Adrenal gland (tissue), 5 donors: ENCODE measurements around the gene ZNF83.

Source experiments
- CTCF ChIP-seq, 6 experiments: fragments of 450-650 bp in 4 of 6; fragments of 200-600 bp in 2 of 6; sonication (generic) in 1 of 6; IDR thresholded peaks; 1 replicate in 5 of 6; 2 replicates in 1 of 6; pipeline versions ENCODE4 v1.5.1 to v1.8.0; 2016 to 2021; ENCODE audit warnings: antibody characterized with exemption in 6 of 6, mild to moderate bottlenecking in 2 of 6, moderate library complexity in 1 of 6
- POLR2A ChIP-seq, 2 donors: fragments of 450-650 bp; IDR thresholded peaks; one replicate each; pipeline ENCODE4 v1.6.1; 2017; ENCODE audit warnings: antibody characterized with exemption in 2 of 2, mild to moderate bottlenecking in 2 of 2, moderate library complexity in 1 of 2
- donor health status: DM: no; HTN: no; CAD: no.

GRCh38 chr19:52626915-52627314, 11.2 kb downstream of the ZNF83 start:
- TF ChIP-seq CTCF (IDR thresholded peaks at IDR 0.05) (no peak), POLR2A (IDR thresholded peaks at IDR 0.05) (no peak)
